HG03135 (cell line): Measurements from ENCODE around the gene RP9.

ENCODE experiments used
- ATAC-seq: cut with Tn5 transposase; IDR thresholded peaks from one replicate; pipeline ENCODE4 v1.9.1; 2021; ENCODE audit warnings: mild to moderate bottlenecking, moderate library complexity; ENCODE audit not compliant: unreplicated experiment

Gene RP9, protein sequence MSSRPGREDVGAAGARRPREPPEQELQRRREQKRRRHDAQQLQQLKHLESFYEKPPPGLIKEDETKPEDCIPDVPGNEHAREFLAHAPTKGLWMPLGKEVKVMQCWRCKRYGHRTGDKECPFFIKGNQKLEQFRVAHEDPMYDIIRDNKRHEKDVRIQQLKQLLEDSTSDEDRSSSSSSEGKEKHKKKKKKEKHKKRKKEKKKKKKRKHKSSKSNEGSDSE

DNA sequence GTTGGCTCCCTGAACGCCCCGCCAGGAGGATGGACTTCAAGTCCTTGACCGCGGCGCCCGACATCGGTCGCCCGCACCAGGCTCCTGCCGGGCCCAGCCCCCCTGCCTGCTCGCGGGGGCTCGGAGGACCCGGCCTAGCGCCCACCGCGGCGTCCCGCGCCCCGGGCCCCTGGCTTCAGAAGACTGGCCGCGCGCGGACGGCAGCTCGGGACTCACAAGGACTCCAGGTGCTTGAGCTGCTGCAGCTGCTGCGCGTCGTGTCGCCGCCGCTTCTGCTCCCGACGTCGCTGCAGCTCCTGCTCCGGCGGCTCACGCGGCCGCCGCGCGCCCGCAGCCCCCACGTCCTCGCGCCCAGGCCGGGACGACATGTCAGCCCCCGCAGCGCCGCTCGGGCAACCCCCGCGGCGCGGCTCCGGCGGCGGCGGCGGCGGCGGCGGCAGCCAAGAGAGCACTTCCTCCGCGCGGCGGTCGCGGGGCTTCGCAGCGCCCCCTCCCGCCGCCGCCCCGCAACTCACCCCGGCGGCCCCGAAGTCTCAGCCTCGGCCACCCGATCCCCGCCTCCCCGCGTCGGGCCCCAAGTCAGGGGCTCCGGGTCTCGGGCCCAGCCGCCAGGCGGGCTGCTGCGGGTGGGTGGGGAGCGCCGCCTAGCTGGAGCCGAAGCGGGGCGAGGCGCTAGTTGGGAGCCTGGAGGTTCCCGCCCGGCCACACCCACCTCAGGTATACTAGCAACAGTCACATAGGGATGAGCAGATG, at the start of gene RP9:
Gene RP9 (minus strand): TSS at position 400 of the 753 bp plus-strand sequence. CDS start 32 bp downstream, at position 368.
- peak; percentile 85 for ATAC-seq

DNA sequence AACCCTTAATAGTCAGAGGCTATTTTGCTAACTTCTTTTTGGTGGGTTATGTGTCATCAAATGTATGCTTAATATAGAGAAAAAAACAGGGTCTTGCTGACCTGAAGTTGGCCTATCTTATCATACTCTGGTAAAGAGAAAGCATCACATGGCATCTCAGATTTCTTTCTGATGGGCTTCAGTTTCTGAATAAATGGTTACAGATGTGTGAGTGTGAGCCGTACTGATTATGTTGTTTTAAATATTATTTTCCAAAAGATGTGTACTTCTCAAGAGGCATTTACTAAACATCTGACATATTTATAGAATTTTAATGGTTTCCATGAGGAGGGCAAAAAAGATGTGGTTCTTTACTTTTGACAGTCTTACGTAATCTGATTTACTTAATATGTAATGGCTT, 48.6 kb upstream of the RP9 start:
- ATAC-seq: no peak

DNA sequence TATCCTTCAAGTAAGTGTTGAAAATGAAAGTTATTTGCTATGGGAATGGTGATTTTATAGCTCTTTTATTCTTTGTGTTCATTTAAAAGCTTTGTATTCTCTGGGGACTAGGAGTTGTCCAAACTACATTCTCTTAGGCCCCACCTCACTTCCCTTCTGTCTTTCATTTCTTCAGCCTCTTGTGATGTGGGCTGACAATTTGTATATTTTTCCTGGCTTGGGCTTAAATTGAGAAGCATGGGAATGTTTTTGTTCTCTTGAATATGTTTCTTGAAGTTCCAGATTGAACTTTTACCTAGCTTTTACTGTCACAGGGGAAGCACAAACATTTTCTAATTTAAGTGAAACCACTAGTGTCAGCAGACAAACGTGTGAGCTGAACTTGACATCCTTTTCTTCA, 48.1 kb upstream of the RP9 start:
- ATAC-seq: no peak

DNA sequence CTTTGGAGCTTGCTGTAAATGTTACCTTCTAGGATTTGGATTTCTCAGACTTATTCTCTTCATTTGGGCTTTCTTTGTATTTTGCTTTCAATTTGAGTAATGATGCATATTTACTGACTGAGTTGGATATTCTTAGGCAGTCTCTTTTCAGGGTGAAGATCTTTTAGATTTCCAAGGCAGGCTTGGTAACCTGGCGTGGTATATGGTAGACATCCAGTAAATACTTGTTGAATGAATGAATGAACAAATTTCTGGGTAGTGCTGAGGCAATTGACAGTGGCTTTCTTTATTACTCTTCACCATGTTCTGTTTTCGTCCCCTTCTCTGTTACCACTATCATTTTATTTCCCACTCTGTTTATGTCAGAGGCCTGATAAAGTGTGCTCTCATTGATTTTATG, 47.2 kb upstream of the RP9 start:
- no peak for ATAC-seq

DNA sequence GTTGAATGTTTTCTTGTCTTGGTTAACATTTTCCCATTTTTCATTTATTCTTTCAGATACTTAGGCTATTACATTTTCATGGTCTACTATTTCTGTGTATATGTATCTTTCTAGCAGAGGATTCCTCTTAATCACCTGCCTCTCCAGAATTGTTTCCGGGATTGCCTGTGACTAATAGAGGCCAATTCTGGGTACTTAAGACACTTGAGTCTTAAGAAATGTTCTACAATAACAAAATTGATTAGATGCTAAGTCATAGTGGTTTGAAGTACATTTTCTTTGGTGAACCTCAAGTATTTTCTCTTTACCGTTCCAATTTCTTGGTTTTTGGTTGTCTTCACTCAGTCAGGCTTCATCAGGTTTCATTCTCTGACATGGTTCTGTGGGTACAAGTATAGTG, 46.6 kb upstream of the RP9 start:
- ATAC-seq: no peak

DNA sequence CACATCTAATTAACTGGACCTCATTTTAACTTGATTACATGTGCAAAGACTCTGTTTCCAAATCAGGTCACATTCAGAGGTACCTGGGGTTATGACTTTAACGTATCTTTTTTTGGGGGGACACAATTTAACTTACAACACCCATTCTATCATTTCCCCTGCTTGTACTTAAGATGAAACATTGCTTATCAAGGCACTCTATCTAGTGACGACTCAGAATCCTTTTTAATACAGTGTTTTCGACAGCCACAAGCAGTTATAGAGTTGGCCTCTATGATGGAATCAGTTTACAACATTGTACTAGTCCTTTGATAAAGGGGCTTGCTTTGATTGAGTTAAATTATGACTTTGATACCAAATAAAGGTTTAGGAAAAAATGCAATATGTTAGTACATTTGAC, 42.9 kb upstream of the RP9 start:
- ATAC-seq: no peak

DNA sequence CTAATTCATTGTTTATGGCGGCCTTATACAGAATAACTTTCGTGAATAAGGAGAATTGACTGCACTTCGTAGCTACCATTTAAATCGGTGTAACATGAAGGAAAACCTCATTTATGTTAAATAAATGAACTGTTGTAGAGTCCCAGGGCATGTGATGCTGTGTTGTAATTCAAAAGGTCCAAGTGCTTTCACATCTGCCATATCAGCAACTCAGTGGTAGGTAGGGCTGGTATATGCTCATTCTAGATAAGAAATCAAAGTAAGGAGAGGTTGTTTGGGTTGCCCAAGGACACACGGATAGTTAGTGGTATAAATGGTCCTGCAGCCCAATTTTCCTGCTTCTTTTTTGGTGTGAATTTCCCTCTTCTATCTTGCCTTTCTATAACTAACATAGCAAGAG, 36.0 kb upstream of the RP9 start:
- no peak for ATAC-seq

DNA sequence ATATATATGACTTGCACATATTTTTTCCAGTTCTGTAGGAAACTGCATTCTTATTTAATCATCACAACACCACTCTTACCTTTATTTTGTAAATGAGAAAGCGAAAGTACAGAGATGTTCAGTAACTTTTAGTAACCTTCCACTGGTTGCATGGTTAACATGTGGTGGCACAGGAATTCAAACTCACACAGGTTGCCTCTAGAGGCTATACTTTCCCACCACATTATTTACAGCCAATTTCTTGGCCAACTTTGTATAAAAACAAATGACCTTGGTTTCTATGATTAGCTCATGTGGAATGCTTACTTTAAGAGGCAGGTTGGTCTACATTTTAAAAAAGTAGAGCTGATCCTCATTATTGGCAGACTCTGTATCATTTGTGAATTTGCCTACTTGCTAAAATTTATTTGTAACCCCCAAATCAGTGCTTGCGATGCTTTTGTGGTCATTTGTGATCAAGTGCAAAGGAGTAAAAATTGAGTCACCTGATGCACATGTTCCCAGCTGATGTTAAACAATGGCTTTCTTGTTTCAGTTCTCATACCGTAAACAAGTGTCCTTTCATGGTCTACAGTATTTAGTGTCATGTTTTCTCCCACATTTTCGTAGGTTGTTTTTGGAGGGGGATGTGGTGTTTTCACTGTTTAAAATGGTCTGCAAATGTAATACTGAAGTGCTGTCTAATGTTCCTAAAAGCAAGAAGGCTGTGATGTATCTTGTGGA, 35.0 kb upstream of the RP9 start:
- ATAC-seq: no peak

DNA sequence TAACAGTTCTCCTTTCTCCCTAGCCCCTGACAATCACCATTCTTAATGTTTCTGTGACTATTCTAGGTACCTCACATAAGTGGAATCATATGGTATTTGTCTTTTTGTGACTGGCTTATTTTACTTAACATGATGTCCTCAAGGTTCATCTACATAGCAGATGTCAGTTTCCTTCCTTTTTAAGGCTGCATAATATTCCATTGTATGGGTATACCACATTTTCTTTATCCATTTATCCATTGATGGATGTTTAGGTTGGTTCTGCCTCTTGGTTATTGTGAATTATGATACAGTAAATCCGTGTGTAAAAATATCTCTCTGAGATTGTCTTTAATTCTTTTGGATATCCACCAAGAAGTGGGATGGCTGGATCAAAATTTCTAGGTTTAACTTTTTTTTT, 33.4 kb upstream of the RP9 start:
- no peak for ATAC-seq

DNA sequence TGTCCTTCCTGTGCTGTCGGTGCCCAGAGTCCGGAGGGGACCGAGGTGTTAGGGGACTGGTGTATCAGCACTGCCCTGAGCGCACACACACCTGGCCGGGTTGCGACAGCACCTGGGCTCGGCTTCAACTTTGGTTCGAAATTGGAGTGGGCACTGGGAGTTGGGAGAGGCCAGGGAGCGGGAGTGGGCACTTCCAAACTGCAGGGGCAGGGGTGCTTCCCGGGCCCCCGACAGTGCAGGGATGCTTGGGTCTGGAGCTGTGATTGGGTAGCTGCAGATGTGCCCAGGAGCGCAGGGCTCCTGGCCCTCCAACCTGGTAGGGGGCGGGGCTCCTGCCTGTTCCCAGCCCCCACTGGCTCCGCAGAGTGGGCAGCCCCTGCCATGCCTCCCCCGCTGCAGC, 27.9 kb upstream of the RP9 start:
- no peak for ATAC-seq

DNA sequence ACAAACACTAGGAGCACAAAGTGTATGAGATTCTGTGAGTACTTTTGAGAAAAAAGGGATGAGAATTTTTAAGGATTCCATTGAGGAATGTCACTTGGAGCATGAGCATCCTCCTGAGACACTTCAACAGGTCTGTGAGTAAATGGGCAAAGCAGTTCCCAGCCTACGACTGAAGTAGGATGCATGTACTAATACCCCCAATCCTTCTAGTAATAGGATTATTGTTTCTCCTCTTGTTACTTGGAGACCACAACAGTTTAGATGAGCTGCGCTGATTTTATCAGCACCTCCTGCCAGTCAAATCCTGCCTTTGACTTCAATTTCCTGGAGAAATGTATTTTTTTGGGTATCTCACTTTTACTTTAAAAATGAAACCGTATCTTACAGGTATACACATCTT, 21.0 kb upstream of the RP9 start:
- no peak for ATAC-seq

DNA sequence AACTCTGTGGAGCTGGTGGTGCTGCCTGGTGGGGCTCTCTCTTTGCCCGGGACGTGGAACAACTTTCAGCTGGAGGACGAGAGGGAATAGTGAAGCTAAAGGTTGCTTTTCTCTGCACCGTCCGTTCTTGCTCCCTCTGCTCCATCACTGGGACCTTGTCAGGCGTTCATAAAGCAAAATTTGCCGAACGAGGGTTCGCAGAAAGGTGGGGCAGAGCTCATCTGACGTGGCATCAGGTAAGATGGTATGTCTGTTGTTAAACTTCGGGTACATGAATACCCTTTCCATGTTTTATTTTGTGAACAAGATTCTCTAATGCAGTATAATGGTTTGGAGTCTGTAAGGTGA, 20.6 kb upstream of the RP9 start:
- no peak for ATAC-seq

DNA sequence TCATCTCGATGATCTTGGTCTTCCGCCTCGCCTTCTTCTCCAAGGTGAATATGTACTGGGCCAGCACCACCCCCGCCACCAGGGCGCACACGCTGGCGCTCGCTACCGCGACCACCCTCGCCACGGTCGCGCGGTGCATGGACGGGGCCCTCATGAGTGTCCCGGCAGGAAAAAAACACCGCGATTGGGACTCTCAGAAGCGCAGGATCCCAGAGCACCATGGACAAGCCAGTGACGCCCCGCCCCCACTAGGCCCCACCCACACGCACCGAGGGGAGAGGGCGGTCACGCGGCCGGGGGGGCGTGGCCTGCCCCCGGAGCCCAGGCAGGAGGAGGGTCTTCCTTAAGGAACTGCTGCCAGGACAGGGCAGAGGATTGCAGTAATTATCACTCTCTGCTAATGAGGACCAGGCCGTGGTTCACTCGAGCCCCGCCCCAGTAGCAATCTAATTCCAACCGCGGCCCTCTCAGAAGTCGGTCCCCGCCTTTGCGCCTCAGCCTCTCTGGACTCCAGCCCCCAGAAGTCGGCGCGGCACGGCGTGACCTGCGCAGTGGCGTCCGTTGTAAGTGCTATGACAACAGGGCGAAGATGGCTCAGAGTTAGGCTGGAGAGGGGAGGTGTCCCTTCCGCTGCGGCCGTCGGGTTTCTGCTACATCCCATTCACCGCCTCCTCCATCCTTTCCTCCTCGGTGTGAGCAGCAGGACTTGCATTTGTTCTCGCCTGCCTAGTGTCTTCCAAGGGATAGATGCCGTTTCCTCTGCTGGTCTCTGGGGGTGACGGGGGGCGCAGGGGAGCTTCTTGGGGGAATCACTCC, 20.0 kb upstream of the RP9 start, which contains the start of gene BBS9:
Gene BBS9 (plus strand): TSS at position 575 of the 816 bp plus-strand sequence. CDS start 16,689 bp downstream, outside the sequence.
- peak; percentile 100 for ATAC-seq

DNA sequence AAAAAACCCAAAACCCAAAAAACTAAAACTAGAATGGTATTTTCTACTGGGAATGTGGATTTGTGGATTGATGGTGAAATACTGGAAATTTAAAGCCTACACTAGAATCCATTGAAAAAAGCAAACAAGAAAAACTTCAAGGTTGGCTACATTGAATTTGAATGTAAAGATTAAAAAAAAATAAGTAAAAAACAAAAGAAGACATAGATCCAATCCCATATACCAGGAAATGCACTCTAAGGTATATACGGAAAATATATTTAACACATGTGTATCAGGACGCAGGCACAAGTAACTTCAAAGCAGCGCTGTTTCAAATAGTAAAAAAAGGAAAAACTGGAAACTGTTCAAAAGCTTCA, 19.4 kb upstream of the RP9 start:
- ATAC-seq: no peak

DNA sequence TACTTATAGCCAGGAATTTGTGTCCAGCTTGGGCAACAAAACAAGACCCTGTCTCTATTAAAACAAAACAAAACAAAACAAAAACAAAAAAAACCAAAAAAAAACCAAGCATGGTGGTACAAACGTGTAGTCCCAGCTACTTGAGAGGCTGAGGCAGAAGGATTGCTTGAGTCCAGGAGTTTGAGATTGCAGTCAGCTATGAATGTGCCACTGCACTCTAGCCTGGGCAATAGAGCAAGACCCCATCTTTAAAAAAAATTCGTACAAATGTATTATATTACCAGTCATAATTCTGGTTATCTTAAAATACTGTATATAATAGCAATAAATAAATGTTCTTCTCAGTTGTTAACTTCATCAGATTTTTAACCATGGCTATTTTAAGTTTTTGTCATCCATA, 17.9 kb upstream of the RP9 start:
- ATAC-seq: no peak

DNA sequence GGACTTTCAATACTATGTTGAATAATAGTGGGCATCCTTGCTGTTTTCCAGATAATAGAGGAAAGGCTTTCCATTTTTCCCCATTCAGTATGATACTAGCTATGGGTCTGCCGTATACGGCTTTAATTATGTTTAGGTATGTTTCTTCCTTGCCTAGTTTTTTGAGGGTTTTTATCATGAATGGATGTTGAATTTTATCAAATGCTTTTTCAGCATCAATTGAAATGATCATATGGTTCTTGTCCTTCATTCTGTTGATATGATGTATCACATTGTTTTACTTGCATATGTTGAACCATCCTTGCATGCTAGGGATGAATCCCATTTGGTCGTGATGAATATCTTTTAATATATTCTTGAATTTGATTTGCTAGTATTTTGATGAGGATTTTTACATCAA, 9.2 kb upstream of the RP9 start:
- ATAC-seq: no peak

DNA sequence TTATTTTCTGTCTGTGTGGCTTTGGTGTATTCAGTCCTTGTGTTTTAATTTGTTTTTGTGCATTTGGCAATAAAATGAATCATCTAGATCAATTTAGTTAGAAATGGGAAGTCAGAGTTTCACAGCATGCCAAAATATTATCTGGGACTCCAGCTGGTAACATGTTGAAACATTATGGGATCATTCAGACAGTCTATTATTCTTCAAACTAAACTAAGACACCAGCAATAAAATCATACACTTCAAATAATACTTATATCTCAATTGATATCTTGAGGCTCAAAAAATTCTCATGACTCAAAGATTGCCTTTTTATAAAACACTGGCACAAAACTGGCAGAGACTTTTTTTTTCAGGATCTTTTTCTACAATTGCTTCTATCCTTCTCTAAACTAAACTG, 5.8 kb upstream of the RP9 start:
- no peak for ATAC-seq

DNA sequence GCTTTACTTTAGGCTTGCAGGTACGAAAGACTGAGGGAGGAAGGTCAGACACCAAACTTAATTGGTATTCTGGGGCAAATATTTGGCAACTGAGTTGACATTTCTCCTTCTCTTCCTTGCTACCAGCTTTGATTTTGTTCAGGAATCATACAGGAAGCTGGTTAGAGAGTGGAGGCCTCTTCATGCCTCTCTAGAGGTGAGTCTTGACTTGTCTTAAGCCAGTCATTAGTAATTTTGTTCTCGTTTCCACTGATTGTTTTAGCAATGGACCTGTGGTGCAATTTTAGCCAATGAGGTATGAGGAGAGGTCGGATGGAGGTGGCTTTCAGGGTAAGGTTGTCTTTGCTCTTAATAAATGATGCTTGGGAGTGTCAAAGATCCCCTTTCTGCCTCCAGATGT, 2.4 kb upstream of the RP9 start:
- ATAC-seq: no peak

DNA sequence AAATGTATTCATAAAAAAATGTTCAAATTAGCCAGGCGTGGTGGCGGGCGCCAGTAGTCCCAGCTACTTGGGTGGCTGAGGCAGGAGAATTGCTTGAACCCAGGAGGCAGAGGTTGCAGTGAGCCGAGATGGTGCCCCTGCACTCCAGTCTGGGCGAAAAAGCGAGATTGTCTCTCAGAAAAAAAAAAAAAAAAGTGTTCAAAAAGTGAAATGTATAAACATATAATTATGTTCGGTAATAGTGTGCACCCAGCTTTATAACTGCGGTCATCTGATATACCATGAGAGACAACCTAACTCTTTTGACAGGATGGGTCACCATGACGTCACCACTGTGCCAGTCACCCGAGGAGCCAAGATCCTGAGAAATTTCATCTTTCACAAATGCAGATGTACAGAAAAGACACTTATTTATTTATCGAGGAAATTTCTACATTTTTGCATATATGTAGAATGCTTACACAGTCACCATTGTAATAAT, 594 bp upstream of the RP9 start:
- ATAC-seq: no peak

DNA sequence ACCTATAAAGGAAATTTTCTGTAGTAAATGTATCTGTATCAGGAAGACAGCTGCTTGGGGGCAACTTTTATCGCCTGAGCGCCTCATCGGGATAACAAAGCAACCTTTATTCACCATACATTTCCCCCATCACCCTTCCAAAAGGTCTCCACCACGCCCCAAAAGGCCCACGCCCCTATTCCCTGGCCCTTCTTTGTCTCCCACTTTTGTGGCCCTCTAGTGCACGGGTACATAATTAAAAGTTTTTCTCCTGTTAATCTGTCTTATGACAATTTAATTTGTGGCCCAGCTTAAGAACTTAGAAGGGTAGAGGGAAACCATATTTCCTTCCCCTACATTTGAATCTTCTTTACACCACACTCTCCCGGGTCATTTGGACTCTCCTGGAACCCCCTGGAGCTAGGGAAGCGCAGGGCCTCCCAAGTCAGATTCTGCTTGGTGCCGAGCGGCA, 625 bp downstream of the RP9 start:
- ATAC-seq: peak; percentile 36
